DMS153 treated with DMSO at 0.1 percent for 48 hours (cell line): ENCODE measurements around the gene TNFRSF14.

Experiments
- DNase-seq: peaks from one replicate; lab custom pipeline; 2025; ENCODE audit not compliant: unreplicated experiment; lab: John Stamatoyannopoulos, UW

The TNFRSF14 gene

GRCh38 chr1:2586154-2587070, 30.2 kb downstream of the TNFRSF14 start, which contains the start of gene PRXL2B:
TSS of gene PRXL2B (plus strand) at chr1:2586777. CDS start at chr1:2586886, 109 bp downstream.
- peak; percentile 99 for DNase-seq

GRCh38 chr1:2587071-2587859, 31.1 kb downstream of the TNFRSF14 start:
- no peak for DNase-seq

GRCh38 chr1:2587860-2588571, 31.8 kb downstream of the TNFRSF14 start:
- DNase-seq = no peak

- peak; percentile 48 for DNase-seq
Measured at GRCh38 chr1:2588661-2589430, 32.7 kb downstream of the TNFRSF14 start.

- no peak for DNase-seq
Measured at GRCh38 chr1:2589431-2590232, 33.5 kb downstream of the TNFRSF14 start.

- DNase-seq = no peak
Measured at GRCh38 chr1:2590233-2591141, 34.3 kb downstream of the TNFRSF14 start.

- DNase-seq = no peak
Measured at GRCh38 chr1:2591233-2591580, 35.0 kb downstream of the TNFRSF14 start.

- no peak for DNase-seq
Measured at GRCh38 chr1:2591581-2592261, 35.5 kb downstream of the TNFRSF14 start.

- DNase-seq = peak; percentile 72
Measured at GRCh38 chr1:2592672-2593071, 36.5 kb downstream of the TNFRSF14 start.

- no peak for DNase-seq
Measured at GRCh38 chr1:2593251-2593878, 37.2 kb downstream of the TNFRSF14 start.

- DNase-seq = peak; percentile 91
Measured at GRCh38 chr1:2594001-2594640, 38.0 kb downstream of the TNFRSF14 start.

GRCh38 chr1:2594641-2595131, 38.5 kb downstream of the TNFRSF14 start:
- DNase-seq = no peak

GRCh38 chr1:2595261-2595811, 39.2 kb downstream of the TNFRSF14 start:
- no peak for DNase-seq

- DNase-seq = no peak
Measured at GRCh38 chr1:2595812-2596529, 39.8 kb downstream of the TNFRSF14 start.

GRCh38 chr1:2596530-2597333, 40.6 kb downstream of the TNFRSF14 start:
- DNase-seq = peak; percentile 86
